ENCODE data around the gene NELL1.

NELL1 gene

GRCh38 chr11:21489416-21490115, 820.2 kb downstream of the NELL1 start:
- no peak for DNase-seq (ENCODE audit: low spot score)

GRCh38 chr11:21492931-21493330, 823.5 kb downstream of the NELL1 start:
- no peak for DNase-seq (ENCODE audit: low spot score)

DNA sequence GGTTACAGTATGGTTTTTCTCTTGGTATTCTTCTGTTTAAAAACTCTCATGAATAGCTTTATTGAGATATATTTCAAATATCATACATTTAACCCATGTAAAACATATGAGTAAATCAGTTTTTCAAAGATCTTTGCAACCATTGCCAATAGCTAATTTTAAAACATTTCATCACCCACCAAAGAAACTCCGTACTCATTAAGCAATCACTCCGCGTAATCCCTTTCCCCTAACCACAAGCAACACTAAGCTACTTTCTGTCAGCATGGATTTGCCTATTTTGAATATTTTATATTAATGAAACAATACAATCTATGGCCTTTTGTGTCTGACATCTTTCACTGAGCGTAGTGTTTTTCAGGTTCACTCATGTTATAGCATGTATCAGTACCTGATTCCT, 825.6 kb downstream of the NELL1 start:
- no peak for DNase-seq (ENCODE audit: low spot score)

GRCh38 chr11:21495879-21496278, 826.5 kb downstream of the NELL1 start:
- DNase-seq (ENCODE audit: low spot score), result no peak

- DNase-seq (ENCODE audit: low spot score), result no peak
These were observed 831.9 kb downstream of the NELL1 start for GRCh38 chr11:21501245-21501644.

DNA sequence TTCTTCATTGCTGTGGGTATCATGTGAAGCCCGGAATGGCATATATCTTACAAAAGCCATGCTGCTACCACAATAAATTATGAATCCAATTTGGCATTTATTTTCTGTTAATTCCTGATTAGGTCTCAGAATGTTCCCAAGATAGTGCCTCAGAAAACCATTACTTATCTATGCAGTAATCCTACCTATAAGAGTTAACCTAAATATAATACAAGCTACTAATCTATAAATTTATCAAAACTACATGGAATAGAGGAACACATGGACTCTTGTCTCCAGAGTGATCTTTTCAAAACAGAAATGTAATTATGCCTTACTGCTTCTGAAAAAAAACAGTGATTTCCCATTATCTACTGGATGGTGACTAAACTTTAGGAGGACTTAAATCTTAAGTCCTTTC, 835.7 kb downstream of the NELL1 start:
- DNase-seq (ENCODE audit: low spot score), result no peak

- no peak for DNase-seq (ENCODE audit: low spot score)
These were observed 842.6 kb downstream of the NELL1 start for GRCh38 chr11:21511835-21512440.

- no peak for DNase-seq (ENCODE audit: low spot score)
These were observed 844.9 kb downstream of the NELL1 start for GRCh38 chr11:21514316-21514715.

DNA sequence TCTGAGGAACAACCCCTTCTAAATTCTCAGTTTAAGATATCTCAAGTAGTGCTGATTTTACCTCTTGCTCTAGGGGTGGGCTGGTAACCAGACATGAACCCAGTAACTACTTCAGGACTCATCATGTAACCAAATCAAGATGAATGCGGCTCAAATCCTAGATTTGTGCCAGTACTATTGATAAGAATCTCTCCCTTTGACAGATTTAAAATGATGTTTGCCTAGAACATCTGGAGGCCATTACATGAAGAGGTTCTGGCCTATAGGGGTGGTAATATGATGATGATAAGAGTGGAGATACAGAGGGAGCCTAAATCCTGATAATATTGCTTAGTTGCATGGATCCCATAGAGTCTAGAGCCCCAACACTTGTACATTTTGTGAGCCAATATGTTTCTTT, 850.9 kb downstream of the NELL1 start:
- no peak for DNase-seq (ENCODE audit: low spot score)

DNA sequence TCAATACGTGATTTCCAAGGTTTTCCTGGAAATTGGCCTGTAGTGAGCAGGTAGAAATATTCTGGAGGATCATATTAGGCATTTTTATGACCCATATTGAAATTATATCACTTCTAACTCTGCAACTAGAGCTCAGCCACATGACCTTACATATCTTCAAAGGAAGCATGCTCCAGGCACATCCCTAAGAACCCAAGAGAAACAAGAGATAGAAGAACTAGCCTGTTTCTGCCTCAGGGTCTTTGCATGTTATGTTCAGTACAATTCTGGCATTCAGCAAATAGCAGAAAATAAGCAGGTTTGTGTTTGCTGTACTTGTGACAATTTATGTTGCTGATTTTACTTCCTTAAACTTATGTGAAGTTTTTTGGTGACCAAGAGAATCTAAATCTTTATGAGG, 859.8 kb downstream of the NELL1 start:
- no peak for DNase-seq (ENCODE audit: low spot score)

DNA sequence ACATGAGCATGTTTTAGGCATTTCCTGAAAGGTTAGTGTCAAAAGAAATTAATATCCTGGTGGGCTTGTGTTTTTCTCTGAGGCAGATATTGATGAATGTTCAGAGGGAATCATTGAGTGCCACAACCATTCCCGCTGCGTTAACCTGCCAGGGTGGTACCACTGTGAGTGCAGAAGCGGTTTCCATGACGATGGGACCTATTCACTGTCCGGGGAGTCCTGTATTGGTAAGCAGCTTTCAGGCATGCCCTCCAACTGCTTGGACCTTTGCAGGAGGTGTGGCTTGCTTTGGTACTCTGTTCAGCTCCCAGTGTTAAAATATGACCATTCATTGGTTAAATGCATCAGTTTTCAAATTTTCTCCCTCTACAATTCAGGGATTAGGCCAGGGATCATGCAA, 864.9 kb downstream of the NELL1 start:
- DNase-seq (ENCODE audit: low spot score), result no peak

- no peak for DNase-seq (ENCODE audit: low spot score)
These were observed 868.6 kb downstream of the NELL1 start for GRCh38 chr11:21537980-21538379.

- DNase-seq (ENCODE audit: low spot score), result no peak
These were observed 871.9 kb downstream of the NELL1 start for GRCh38 chr11:21541187-21541751.

GRCh38 chr11:21543901-21544300, 874.5 kb downstream of the NELL1 start:
- DNase-seq (ENCODE audit: low spot score), result no peak

- DNase-seq (ENCODE audit: low spot score), result no peak
These were observed 876.3 kb downstream of the NELL1 start for GRCh38 chr11:21545699-21546098.

GRCh38 chr11:21546703-21547102, 877.3 kb downstream of the NELL1 start:
- no peak for DNase-seq (ENCODE audit: low spot score)

GRCh38 chr11:21552911-21553310, 883.5 kb downstream of the NELL1 start:
- no peak for DNase-seq (ENCODE audit: low spot score)

DNA sequence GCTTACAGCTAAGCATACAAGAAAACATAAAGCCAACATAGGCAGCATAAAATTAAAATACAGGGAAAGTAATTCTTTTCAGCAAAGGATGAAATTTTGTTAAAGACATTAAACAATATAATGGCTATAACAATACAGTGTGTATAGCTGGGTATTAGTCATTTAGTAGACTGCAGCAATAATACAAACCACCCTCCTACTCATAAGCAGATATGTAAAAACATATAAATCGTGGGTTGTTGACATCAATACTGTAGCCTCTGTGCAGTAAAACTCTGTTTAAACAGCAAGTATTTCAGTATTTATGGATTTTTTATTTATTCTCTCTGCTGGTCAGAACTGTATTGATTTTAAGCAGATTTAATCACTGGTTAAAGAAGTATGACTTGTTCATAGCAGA, 884.4 kb downstream of the NELL1 start:
- DNase-seq (ENCODE audit: low spot score), result no peak

DNA sequence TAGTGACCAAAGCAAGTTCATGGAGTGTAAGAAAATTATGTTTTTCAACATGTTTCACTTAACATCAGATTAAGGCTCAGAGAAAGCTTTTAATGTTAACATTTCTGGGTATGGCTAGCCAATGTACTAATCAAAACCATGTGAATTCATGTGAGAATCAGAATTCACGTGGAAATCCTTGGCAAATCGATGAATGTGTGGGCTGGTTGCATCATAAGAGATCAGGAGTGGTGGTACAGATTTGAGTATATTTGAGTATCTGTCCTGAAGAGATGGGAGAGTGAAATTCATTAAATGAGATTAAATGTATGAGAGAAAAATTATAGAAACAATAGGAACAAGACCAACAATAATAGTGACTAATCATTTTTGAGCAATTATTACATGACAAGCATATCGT, 884.9 kb downstream of the NELL1 start:
- DNase-seq (ENCODE audit: low spot score), result no peak

GRCh38 chr11:21556926-21557325, 887.5 kb downstream of the NELL1 start:
- no peak for DNase-seq (ENCODE audit: low spot score)

GRCh38 chr11:21560466-21560975, 891.1 kb downstream of the NELL1 start:
- DNase-seq (ENCODE audit: low spot score), result no peak

DNA sequence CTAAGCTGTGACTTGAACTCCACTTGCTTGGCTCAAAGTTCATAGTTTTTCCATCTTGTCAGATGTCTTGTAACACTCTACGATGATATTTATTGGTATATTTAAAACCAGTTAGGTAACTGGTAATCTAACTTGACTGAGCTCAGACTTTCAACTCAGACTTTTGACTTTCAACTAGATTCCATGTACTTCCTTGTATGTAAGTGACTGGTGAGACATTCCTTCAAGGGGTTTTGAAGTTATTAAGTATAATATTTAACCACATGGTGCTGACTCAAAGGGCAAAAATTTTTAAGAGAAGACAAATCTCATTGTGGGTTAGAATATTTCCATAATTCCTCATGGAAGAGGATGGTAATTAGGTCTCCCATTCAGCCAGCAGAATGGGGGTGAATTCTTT, 892.2 kb downstream of the NELL1 start:
- DNase-seq (ENCODE audit: low spot score), result no peak

DNA sequence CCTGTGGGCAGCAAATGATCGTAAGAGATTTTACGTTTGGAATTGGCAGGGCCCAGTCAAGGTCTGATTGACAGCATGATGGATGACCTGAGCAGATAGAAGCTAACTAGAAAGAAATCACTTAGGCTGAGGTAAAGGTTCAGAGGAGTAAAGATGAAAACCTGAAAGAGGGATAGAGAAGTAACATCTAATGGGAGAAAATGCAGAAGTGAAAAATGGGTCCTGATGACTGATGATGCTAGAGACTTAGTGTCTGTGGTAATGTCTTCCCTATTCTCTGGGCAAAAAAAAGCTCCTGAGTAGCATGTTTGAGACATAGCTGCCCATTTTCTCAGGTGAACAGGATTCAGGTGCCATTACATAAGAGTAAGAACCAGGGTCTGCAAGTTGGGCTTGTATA, 894.7 kb downstream of the NELL1 start:
- DNase-seq (ENCODE audit: low spot score), result no peak
